GM23338 (cell line): ENCODE data around the gene PPFIA2. TPM values are rescaled to one million over a fixed set of nuclear protein-coding genes. Genes with fewer than 3 reads are reported as not detected.

ENCODE experiments used
- ATAC-seq: fragments of 200-7000 bp; cut with Tn5 transposase; 3 replicates; pipeline ENCODE4 v1.9.1; 2020
- DNase-seq: peaks from one replicate; pipeline ENCODE4 v3.0.0-alpha.2; 2015; ENCODE audit warnings: low spot score
- H2AFZ ChIP-seq: fragments of 200-600 bp; sonication (generic); 2 replicates; pipeline ENCODE4 v1.8.0; 2016; ENCODE audit warnings: antibody characterized with exemption, mild to moderate bottlenecking, moderate library complexity
- H3F3A ChIP-seq: fragments of 200-600 bp; sonication (generic); replicated peaks from 2 replicates; pipeline ENCODE4 v1.8.0; 2017; ENCODE audit warnings: antibody characterized with exemption, mixed run types, low read depth
- H3K27ac ChIP-seq: fragments of 200-600 bp; sonication (generic); 2 replicates; pipeline ENCODE4 v1.6.1; 2016; ENCODE audit warnings: low read depth
- H3K27me3 ChIP-seq: fragments of 200-600 bp; sonication (generic); 2 replicates; pipeline ENCODE4 v1.8.0; 2016; ENCODE audit warnings: mild to moderate bottlenecking, mixed run types, moderate library complexity; ENCODE audit not compliant: insufficient read depth
- H3K36me3 ChIP-seq: fragments of 200-600 bp; sonication (generic); 2 replicates; pipeline ENCODE4 v1.8.0; 2016; ENCODE audit warnings: mild to moderate bottlenecking; ENCODE audit not compliant: insufficient read depth
- H3K4me1 ChIP-seq: fragments of 200-600 bp; sonication (generic); 2 replicates; pipeline ENCODE4 v1.8.0; 2016; ENCODE audit warnings: mild to moderate bottlenecking, moderate library complexity; ENCODE audit not compliant: insufficient read depth
- H3K4me2 ChIP-seq: fragments of 200-600 bp; sonication (generic); 2 replicates; pipeline ENCODE4 v1.7.1; 2017; ENCODE audit warnings: mixed run types
- H3K4me3 ChIP-seq: fragments of 200-600 bp; sonication (generic); 2 replicates; pipeline ENCODE4 v1.6.1; 2016; ENCODE audit warnings: mixed run types
- H3K79me2 ChIP-seq: fragments of 200-600 bp; sonication (generic); replicated peaks from 2 replicates; pipeline ENCODE4 v1.8.0; 2017; ENCODE audit warnings: mild to moderate bottlenecking; ENCODE audit not compliant: insufficient read depth
- H3K9me2 ChIP-seq: fragments of 200-600 bp; sonication (generic); 2 replicates; pipeline ENCODE4 v1.8.0; 2017; ENCODE audit not compliant: insufficient read depth
- H4K20me1 ChIP-seq: fragments of 200-600 bp; sonication (generic); replicated peaks from 2 replicates; pipeline ENCODE4 v1.8.0; 2017; ENCODE audit warnings: mild to moderate bottlenecking; ENCODE audit not compliant: insufficient read depth
- H3K27ac Mint-ChIP-seq: 2 replicates; pipeline ENCODE4 v1.8.0; 2020; ENCODE audit warnings: inconsistent platforms, mild to moderate bottlenecking, moderate library complexity, mixed read lengths
- H3K27me3 Mint-ChIP-seq: 3 replicates; pipeline ENCODE4 v1.8.0; 2022; ENCODE audit warnings: low read depth, mild to moderate bottlenecking, moderate library complexity, mixed read lengths, inconsistent platforms; ENCODE audit not compliant: insufficient read depth, poor library complexity
- H3K36me3 Mint-ChIP-seq: 3 replicates; pipeline ENCODE4 v1.8.0; 2021; ENCODE audit warnings: low read depth, mild to moderate bottlenecking, inconsistent platforms, moderate library complexity, mixed read lengths
- H3K4me1 Mint-ChIP-seq: 3 replicates; pipeline ENCODE4 v1.8.0; 2020; ENCODE audit warnings: mild to moderate bottlenecking, inconsistent platforms, mixed read lengths
- H3K4me3 Mint-ChIP-seq: 3 replicates; pipeline ENCODE4 v1.8.0; 2021; ENCODE audit warnings: moderate library complexity, mild to moderate bottlenecking, inconsistent platforms, mixed read lengths
- H3K9me3 Mint-ChIP-seq: 3 replicates; pipeline ENCODE4 v1.8.0; 2020; ENCODE audit warnings: moderate library complexity, mild to moderate bottlenecking, inconsistent platforms, mixed read lengths
- CREB1 ChIP-seq: fragments of 250-450 bp; sonication (Bioruptor Pico); IDR thresholded peaks from 2 replicates; pipeline ENCODE4 v1.5.0; 2020; ENCODE audit warnings: low read depth, mild to moderate bottlenecking, moderate library complexity
- CTCF ChIP-seq, 2 experiments: fragments of 200-600 bp in 1 of 2; sonication (generic) in 1 of 2; conservative IDR thresholded peaks; 2 replicates each; pipeline versions ENCODE4 v1.5.1 to v1.6.1; 2016 to 2017; ENCODE audit warnings: antibody characterized with exemption in 2 of 2, low read depth in 2 of 2, mild to moderate bottlenecking in 2 of 2, moderate library complexity in 1 of 2
- ETS1 ChIP-seq: IDR thresholded peaks from 2 replicates; pipeline ENCODE4 v1.6.1; 2016; ENCODE audit warnings: antibody characterized with exemption
- REST ChIP-seq: IDR thresholded peaks from one replicate; pipeline ENCODE4 v1.6.1; 2018; ENCODE audit warnings: antibody characterized with exemption; ENCODE audit not compliant: unreplicated experiment
- STAT1 ChIP-seq: IDR thresholded peaks from one replicate; pipeline ENCODE4 v1.6.1; 2016; ENCODE audit warnings: antibody characterized with exemption; ENCODE audit not compliant: unreplicated experiment
- ZNF331 ChIP-seq: fragments of 250-450 bp; sonication (Bioruptor Pico); IDR thresholded peaks from 2 replicates; pipeline ENCODE4 v1.5.0; 2020; ENCODE audit warnings: low read depth, mild to moderate bottlenecking, moderate library complexity
- ZNF462 ChIP-seq: fragments of 250-450 bp; sonication (Bioruptor Pico); IDR thresholded peaks from 2 replicates; pipeline ENCODE4 v1.5.0; 2020; ENCODE audit warnings: mild to moderate bottlenecking, moderate library complexity
- polyA plus RNA-seq: library from polyadenylated mRNA; unstranded; fragments of >200 nt; fragmentation: Nextera tagmentation; extraction: Ambion mirVana; gene quantifications from 2 replicates; pipeline ENCODE4 v1.2.1, GENCODE V29; 2016
- total RNA-seq: library from RNA; depleted of rRNA; stranded (reverse); fragments of >200 nt; shearing (Covaris generic); gene quantifications from 2 replicates; pipeline ENCODE4 v1.2.3, GENCODE V29; 2014

PPFIA2 gene
- total and polyA plus RNA-seq, 2 experiments from 2014 or later: 5.4 to 7.2 TPM

GRCh38 chr12:81389550-81390099 is 369.5 kb downstream of the PPFIA2 start (continued):
- TF ChIP-seq ZNF462 (CRISPR knock-in tag): no peak
- no peak for TF ChIP-seq ZNF331 (CRISPR knock-in tag)

GRCh38 chr12:81386101-81386500 is 373.0 kb downstream of the PPFIA2 start:
- Histone ChIP-seq H3K4me3 (no peak overlapping the region), H3K79me2 (no peaks in the 10 kb centered on the region), H3K9me2 (0 out of 2 replicates have a peak, but pooled peaks cover 3% of the 10 kb centered on the region), H3K27me3 (no peaks in the 10 kb centered on the region), H4K20me1 (no peaks in the 10 kb centered on the region), H3F3A (no peaks in the 10 kb centered on the region), H3K4me2 (no peak overlapping the region), H3K27ac (no peak overlapping the region), H3K4me1 (no peaks in the 10 kb centered on the region), H2AFZ (no peak overlapping the region), H3K36me3 (no peaks in the 10 kb centered on the region)
- Mint-ChIP-seq H3K4me1 (no peaks in the 10 kb centered on the region), H3K4me3 (no peak overlapping the region), H3K27ac (no peak overlapping the region), H3K27me3 (no peaks in the 10 kb centered on the region), H3K9me3 (no peaks in the 10 kb centered on the region), H3K36me3 (no peaks in the 10 kb centered on the region)
- DNase-seq: no peak
- ATAC-seq: no peak
- TF ChIP-seq STAT1: no peak
- no peak for TF ChIP-seq ETS1
- TF ChIP-seq CTCF (conservative IDR thresholded peaks at IDR 0.05; ENCODE audit: low read depth in 2 of 2): no peak
- TF ChIP-seq REST: no peak
- no peak for TF ChIP-seq CREB1 (CRISPR knock-in tag)
